ENCODE results near the gene RP9. TPM values are rescaled to one million over a fixed set of nuclear protein-coding genes. Genes with fewer than 3 reads are reported as not detected.

RP9 gene
- total and polyA plus RNA-seq, 9 of the 15 experiments (the other 6 are each of a cell fraction or from before 2014, with no cell fraction given): 10.7 to 44.8 (median 33.4) TPM

- TF ChIP-seq TFE3 (CRISPR knock-in tag; IDR thresholded peaks at IDR 0.05) (no peak), ZBTB26 (CRISPR knock-in tag; IDR thresholded peaks at IDR 0.05) (no peak), ILF3 (IDR thresholded peaks at IDR 0.05; ENCODE audit: borderline replicate concordance) (no peak), ZNF668 (CRISPR knock-in tag; IDR thresholded peaks at IDR 0.05) (no peak), KLF10 (CRISPR knock-in tag; IDR thresholded peaks at IDR 0.05) (no peak), ZNF76 (CRISPR knock-in tag; IDR thresholded peaks at IDR 0.05; ENCODE audit: borderline replicate concordance) (no peak), MGA (IDR thresholded peaks at IDR 0.05) (0 out of 2 replicates have a peak, but pooled peaks have one; percentile 6)
- TF ChIP-seq, protein P1, sequence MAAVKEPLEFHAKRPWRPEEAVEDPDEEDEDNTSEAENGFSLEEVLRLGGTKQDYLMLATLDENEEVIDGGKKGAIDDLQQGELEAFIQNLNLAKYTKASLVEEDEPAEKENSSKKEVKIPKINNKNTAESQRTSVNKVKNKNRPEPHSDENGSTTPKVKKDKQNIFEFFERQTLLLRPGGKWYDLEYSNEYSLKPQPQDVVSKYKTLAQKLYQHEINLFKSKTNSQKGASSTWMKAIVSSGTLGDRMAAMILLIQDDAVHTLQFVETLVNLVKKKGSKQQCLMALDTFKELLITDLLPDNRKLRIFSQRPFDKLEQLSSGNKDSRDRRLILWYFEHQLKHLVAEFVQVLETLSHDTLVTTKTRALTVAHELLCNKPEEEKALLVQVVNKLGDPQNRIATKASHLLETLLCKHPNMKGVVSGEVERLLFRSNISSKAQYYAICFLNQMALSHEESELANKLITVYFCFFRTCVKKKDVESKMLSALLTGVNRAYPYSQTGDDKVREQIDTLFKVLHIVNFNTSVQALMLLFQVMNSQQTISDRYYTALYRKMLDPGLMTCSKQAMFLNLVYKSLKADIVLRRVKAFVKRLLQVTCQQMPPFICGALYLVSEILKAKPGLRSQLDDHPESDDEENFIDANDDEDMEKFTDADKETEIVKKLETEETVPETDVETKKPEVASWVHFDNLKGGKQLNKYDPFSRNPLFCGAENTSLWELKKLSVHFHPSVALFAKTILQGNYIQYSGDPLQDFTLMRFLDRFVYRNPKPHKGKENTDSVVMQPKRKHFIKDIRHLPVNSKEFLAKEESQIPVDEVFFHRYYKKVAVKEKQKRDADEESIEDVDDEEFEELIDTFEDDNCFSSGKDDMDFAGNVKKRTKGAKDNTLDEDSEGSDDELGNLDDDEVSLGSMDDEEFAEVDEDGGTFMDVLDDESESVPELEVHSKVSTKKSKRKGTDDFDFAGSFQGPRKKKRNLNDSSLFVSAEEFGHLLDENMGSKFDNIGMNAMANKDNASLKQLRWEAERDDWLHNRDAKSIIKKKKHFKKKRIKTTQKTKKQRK (IDR thresholded peaks at IDR 0.05; ENCODE audit: borderline replicate concordance, low read depth, low read length): no peak
Measured at GRCh38 chr7:33128990-33129805, 20.0 kb upstream of the RP9 start, which contains the start of gene BBS9 (continued).
